ENCODE data around the gene PTPRM.

- TF ChIP-seq RFX5 (IDR thresholded peaks at IDR 0.05; ENCODE audit: low read depth, low read length), result no peak
- TF ChIP-seq SMC3 (IDR thresholded peaks at IDR 0.05; ENCODE audit: low read depth, low read length), result no peak
- TF ChIP-seq CTCF (conservative IDR thresholded peaks at IDR 0.05; ENCODE audit: low read depth, low read length), result no peak
- no peak for TF ChIP-seq POLR2A (IDR thresholded peaks at IDR 0.05; ENCODE audit: low read depth, low read length)
- no peak for TF ChIP-seq USF2 (IDR thresholded peaks at IDR 0.05; ENCODE audit: low read depth, low read length)
- no peak for TF ChIP-seq RAD21 (IDR thresholded peaks at IDR 0.05; ENCODE audit: low read length)
- no peak for TF ChIP-seq RCOR1 (IDR thresholded peaks at IDR 0.05; ENCODE audit: insufficient replicate concordance, low read length)
These were observed 94.1 kb downstream of the PTPRM start for GRCh38 chr18:7661207-7661606.
